Measurements from ENCODE around the gene SZT2. TPM values are rescaled to one million over a fixed set of nuclear protein-coding genes. Genes with fewer than 3 reads are reported as not detected.
A peak's percentile ranks its signal among the peaks of the same experiment; 100 is the strongest.
"Not testable (repeated sequence)": the region's sequence is repeated elsewhere in the genome, so short reads cannot be mapped to it uniquely, and the experiment has no call there.

Gene SZT2
- total RNA-seq, 1 experiment from 2014 or later: 6.3 TPM

DNA sequence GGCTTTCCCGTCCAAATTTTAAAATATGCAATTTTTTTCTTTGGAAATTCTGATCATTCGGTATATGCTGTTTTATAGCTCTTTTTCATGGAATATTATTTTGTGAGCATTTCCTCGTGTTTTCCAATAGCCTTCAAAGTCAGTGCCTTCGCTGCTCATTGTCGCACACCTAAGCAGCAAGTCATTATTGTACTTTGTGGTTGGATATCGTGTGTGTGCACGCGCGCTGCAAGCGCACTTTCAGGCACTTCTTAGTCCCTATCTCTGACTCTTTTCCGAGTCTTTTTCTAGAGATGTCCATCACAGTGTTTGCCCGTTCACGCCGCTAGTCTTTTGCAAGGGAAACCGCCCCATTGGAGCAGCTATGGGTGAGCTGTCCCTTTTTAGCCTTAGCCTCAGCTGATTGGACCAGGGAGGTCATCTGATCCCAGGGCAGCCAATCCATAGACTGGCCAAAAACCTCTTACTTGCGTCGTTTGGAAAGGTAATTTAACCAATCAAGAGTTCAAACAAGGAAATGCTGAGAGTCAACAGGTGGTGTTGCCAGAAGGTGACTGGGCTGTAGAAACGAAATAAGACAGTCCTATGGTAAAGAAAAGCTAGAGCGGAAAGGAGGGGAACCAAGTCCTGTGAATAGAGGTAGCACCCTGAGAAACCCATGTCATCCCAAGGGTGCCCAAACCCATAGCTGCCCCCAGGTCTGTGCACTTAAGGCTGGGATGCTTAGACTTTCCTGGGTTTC, 64.7 kb downstream of the SZT2 start:
- DNase-seq (ENCODE audit: low spot score): no peak

DNA sequence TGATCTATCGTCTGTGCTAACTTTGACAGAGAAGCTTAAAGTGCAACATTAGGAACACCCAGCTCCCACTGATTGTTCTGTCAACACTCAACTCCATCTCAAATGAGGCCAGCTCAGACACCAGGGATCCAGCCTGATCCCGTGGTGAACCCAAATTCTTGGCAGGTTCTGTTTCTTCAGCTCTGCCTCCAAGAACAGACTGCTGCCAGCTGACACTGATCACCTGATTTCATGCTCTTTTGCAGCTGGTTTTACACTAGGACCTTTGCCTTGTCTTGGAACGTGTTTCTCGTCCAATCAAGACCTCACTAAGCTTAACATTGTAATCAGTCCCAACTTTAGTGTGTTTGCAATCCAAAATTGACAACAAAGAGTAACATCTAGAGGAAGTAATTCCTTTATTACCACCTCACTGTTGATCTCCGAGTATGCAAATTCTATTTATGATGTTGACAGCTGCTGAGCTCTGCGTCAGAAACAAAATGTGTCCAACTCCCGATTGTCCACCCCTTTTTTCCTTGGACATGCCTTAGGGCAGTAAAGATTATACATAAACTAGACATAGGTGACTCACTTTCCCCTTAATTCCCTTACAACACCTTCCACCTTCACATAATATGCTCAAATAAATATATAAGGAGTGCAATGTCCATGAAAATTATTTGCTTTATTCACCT, 65.7 kb downstream of the SZT2 start:
- DNase-seq (ENCODE audit: low spot score): no peak

DNA sequence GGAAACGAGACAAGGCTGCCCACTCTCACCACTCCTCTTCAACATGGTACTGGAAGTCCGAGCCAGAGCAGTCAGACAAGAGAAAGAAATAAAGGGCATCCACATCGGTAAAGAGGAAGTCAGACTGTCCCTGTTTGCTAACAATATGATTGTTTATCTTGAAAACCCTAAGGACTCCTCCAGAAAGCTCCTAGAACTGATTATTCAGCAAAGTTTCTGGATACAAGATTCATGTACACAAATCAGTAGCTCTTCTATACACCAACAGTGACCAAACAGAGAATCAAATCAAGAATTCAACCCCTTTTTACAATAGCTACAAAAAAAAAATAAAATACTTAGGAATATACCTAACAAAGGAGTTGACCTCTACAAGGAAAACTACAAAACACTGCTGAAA, 68.7 kb downstream of the SZT2 start:
- DNase-seq (ENCODE audit: low spot score): not testable (repeated sequence)

DNA sequence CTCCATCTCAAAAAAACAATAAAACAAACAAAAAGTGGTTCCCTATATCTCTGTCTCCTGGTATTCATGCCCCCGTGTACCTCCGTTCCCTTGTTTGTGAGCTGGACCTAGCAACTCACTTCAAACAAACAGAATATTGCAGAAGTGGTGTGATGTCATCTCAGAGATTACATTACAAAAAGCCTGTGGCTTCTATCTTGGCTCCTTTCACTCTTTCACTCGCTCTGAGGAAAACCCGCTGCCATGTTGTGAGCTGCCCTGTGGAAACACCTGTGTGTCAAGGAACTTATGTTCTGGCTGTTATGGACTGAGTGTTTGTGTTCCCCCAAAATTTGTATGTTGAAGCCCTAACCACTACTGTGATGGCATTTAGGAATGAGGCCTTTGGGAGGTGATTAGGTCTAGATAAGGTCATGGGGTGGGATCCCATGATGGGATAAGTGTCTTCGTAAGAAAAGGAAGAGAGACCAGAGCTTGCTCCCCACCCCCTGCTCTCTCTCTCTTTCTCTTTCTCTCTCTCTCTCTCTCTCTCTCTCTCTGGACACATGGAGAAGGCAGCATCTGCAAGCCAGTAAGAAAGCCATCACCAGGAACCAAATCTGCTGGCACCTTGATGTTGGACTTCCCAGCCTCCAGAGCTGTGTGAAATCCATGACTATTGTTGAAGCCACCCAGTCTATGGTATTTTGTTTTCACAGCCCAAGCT, 71.4 kb downstream of the SZT2 start:
- no peak for DNase-seq (ENCODE audit: low spot score)

DNA sequence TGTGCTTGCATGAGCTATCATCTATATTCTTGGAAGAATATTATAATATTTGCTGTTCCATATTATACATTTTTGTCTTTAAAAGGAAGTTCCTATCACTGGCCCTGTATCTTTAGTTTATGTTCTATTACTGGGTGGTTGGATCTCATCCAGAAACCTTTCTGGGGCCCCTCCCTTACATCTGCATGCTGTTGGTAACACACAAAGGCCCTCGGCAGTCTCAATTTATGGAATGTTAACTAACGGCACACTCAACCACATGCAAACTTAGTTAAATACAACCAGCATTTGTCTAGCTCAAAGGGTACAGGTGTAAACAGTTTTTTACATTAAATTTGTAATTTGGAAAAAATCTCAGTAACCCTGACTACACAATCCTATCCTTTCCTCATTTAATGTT, 73.8 kb downstream of the SZT2 start:
- no peak for DNase-seq (ENCODE audit: low spot score)

DNA sequence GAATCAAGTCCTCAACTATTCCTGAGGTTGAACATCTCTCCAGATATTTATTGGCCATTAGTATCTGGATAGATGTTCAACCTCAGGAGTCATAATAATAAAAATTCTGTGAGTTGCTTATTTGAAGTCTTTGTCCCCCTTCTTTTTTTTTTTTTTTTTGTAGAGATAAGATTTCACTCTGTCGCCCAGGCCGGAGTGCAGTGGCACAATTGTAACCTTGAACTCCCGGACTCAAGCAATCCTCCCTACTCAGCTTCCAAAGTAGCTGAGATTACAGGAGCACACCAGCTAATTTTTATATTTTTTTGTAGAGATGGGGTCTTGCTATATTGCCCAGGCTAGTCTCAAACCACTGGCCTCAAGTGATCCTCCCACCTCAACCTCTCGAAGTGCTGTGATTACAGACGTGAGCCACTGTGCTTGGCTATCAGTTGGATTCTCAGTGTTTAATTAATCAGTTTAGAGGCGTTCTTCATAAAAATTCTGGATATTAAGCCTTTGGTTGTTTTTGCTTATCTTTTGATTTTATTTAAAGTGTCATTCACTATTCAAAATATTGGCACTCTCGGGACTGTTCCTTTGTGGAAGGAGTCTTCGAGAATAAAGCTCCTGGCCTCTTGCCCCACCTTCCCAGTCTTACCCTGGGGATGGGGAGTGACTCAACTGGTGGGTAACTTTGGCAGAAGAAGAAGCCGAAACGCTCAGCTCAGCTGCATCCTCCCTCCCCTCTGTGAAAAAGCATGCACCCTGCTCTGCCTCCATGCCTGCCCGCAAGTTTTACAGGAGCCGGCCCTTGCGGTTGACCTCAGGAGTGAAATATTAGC, 75.2 kb downstream of the SZT2 start:
- DNase-seq (ENCODE audit: low spot score): no peak

DNA sequence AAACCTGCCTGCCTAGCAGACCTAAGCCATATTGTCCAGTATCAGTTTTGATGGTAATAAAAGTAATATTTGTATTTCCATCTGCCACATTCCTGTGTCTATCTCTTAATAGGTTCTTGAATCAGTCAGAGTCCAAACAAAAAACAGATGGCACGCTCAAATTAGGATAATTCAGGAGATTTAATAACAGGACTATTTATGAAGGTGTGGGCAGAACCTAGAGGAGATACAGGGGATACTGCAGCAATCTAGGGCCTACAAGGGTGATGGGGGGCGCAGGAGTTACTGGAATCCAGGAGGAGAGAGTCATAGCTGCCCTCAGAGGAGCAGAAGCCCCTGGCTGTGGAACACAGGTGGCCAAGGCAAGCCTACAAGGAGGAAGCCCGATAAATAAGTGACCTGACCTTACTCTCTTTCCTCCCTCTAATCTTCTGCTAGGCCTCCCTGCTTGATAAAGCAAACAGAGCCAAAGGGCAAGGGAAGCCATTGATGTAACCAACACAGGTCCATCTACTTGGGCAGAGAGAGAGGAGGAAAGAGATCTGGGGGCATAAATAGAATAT, 75.9 kb downstream of the SZT2 start:
- DNase-seq (ENCODE audit: low spot score): no peak

DNA sequence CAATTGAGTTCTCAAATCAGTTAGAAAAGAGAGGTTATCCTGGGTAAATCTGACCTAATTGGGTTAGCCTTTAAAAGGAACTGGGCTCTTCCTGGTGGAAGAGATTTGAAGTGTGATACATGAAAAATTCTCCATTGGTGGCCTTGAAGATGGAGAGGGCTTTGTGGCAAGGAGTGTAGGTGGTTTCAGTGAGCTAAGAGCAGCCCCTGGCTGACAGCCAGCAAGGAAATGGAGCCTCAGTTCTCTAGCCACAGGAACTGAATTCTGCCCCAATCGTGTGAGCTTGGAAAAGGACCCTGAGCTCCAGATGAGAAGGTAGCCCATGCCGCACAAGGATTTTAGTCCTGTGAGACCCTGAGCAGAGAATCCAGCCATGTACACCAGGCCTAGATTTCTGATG, 76.7 kb downstream of the SZT2 start:
- DNase-seq (ENCODE audit: low spot score): no peak

DNA sequence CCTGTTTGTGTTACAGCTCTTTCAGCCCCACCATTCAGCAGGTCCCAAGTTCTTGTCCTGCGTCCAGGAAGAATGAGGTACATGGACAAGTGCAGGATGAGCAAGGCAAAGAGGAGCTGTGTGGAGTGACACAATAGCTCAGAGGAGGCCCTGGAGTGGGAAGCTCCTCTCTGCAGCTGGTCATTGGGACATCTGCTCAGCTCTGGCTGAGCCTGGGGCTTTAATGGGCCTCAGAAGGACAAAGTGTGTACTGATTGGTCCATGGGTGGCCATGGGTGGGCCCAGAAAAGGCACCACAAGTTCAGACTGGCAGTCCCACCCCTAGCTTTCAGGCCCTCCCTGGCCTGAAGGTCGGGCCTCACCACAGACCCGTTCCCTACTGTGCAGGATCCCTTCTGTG, 78.7 kb downstream of the SZT2 start:
- DNase-seq (ENCODE audit: low spot score): no peak

DNA sequence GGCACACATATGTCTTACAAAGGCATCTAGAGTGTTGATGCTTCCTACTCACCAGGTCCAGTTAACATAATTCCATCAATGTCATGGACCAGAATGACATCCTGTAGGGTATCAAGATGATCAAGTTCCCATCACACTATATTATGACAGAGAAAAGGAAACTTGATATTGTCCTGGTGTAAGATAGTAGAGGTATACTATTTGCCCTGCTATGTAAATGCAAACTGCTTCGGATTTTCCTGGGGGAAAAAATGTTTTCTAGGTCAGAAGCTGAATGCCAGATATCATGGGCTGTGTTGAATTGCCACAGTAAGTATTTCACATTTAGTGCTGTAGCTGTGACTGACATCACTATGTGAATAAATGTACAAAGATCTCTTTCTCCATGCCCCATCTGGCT, 80.2 kb downstream of the SZT2 start:
- no peak for DNase-seq (ENCODE audit: low spot score)

DNA sequence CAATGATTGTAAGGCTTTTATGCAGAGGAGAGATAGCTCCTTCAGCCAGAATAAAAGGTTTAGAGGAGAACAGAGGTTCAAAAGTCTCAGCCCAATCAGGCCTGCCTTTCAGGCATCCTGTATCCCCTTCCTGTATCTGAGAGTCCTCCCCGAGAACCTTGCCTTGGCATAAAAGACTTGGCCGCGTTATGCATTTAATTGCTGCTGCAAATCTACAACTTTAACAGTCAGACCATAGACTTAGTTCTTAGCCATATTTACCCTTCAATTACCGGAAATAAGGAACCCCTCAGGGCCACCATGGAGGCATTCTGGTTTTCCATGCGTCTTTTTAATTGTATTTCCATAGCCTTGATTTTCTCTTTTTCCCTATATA, 82.4 kb downstream of the SZT2 start:
- no peak for DNase-seq (ENCODE audit: low spot score)

DNA sequence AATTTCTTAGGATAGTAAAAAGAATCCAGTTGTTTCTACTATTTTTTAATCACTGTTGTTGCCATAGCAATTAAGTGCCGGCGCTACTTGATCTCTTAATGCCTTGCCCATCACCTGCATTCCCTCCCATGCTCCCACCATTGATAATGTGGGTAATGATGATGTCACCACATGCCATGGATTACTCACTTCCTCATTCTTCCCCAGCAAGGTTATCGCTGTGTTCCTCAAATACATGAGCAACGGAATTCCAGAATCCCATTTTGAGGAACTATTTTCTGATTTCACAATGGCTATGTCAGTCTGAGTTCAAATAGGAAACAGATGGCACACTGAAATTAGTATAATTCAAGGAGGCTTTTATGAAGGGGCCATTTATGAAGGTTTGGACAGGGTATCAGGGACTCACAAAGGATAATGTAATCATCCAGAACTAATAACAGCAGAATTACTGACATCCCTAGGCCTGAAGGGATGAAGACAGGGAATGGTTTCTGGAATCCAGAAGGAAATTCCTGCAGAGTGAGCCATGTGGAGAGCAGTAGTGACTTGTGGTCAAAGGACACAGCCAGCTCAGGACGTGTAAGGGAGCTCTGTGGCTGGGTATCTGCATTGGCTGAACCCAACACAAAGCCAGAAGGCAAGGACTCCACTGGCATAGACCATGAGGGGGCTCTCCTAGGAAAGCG, 82.9 kb downstream of the SZT2 start:
- DNase-seq (ENCODE audit: low spot score): peak; percentile 94

DNA sequence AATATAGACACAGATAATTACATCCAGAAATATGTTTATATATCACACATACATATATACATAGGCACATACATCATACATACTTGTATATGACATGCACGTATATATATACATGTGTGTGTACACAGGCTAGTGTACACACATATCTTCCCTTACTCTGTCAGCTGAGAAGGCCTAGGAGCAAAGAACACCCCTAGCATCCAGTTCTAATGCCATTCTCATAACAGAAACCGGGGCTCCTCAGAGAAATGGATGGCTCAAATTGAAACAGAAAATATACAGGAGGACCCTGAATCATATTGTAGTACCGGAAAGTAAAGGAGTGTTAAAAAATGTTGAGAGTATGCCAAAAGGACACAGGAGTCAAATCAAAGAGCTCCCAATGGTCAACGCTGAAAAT, 83.8 kb downstream of the SZT2 start:
- DNase-seq (ENCODE audit: low spot score): no peak

DNA sequence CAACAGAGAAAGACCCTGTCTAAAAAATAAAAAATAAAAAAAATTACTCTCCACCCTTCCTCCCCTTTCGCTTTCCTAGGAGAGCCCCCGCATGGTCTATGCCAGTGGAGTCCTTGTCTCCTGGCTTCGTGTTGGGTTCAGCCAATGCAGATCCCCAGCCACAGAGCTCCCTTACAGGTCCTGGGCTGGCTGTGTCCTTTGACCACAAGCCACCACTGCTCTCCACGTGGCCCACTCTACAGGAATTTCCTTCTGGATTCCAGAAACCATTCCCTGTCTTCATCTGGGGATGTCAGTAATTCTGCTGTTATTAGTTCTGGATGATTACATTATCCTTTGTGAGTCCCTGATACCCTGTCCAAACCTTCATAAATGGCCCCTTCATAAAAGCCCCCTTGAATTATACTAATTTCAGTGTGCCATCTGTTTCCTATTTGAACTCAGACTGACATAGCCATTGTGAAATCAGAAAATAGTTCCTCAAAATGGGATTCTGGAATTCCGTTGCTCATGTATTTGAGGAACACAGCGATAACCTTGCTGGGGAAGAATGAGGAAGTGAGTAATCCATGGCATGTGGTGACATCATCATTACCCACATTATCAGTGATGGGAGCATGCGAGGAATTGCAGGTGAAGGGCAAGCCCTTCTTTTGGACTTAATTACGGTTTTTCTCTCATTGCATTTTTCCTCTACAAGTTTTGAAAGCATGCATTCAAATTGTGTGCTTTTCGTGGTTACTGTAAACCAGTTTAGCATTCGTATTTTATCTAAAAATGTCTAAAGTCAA, 86.1 kb downstream of the SZT2 start:
- peak; percentile 63 for DNase-seq (ENCODE audit: low spot score)

DNA sequence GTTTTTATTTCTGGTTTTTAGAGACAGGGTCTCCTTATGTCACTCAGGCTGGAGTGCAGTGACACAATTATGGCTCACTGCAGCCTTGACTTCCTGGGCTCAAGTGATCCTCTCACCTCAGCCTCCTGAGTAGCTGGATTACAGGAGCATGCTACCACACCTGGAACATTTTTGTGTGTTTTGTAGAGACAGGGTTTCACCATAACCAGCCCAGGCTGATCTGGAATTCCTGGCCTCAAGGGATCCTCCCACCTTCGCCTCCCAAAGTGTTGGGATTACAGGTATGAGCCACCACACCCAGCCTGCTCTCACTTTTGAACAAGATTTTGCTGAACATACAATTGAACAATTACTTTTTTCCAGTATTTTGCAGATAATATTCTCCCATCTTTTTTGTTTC, 88.0 kb downstream of the SZT2 start:
- DNase-seq (ENCODE audit: low spot score): no peak

DNA sequence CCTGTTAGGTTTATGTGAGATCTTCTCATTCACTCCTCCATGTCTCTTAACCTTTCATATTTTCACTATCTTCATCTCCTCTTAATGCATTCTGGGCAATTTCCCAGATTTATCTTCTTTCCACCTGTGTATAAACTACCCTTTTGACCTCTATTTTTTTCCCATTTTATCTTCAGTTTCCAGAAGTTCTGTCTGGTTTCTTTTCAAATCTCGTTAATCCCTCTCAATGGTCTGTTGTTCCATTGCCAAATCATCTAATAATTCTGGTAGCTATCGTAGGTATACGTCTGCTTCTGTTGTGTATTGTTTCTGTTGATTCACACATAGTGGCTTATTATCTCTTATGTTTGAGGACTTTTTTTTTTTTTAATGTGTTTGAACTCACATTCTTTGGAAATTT, 89.7 kb downstream of the SZT2 start:
- no peak for DNase-seq (ENCODE audit: low spot score)

DNA sequence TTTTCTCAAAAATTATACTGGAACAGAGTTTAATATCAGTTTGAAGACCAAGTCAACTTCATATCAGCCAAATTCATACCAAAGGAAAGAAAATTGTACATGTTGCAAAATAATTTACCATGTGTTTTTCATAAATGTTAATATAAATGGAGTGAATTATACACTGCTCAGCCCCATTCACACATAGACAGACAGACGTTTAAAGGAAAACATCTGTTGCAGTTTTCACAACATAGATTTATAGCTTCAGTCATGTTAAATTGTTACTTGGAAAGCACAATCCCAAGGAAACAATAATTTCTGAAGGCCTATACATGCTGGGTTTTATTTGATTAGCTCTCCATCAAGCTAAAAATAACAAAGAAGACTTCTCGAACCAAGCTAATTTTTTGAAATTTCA, 91.8 kb downstream of the SZT2 start:
- DNase-seq (ENCODE audit: low spot score): no peak

DNA sequence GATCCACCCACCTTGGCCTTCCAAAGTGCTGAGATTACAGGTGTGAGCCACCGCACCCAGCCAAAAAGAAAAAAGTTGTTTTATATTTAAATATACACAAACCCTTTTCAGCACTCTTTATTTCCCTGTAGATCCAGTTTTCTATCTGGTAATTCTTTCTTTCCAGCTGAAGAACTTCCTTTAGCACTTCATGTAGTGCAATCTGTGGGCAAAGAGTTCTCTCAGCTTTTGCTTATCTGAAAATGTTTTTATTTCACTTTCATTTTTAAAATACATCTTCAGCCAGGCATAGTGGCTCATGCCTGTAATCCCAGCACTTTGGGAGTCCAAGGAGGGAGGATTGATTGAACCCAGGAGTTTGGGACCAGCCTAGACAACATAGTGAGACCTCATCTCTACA, 92.5 kb downstream of the SZT2 start:
- DNase-seq (ENCODE audit: low spot score): no peak

DNA sequence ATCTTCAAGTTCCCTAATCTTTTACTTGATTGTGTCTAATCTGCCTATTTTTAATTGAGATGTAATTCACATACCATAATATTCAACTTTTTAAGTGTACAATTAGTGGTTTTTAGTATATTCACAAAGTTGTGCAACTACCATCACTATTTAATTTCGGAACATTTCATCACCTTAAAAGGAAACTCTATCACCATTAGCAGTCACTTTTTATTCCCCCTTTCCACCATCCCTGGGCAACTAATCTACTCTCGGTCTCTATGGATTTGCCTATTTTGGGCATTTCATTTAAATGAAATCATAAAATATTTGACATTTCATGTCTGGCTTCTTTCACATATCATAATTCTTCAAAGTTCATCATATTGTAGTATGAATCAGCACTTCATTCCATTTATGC, 94.7 kb downstream of the SZT2 start:
- DNase-seq (ENCODE audit: low spot score): no peak

DNA sequence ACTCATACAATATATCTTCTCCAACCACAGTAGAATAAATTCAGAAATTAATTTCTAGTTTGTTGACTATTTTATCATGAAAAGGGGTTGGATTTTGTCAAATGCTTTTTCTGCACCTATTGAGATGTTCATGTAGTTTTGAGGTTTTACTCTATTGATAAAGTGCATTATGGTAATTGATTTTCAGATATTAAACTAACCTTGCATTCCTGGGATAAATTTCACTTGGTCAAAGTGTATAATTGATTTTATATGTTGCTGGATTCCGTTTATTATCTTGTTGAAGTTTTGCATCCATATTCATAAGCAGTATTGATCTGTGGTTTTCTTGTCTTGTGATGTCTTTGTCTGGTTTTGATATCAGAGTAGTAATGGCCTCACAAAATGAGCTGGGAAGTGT, 98.5 kb downstream of the SZT2 start:
- DNase-seq (ENCODE audit: low spot score): no peak

DNA sequence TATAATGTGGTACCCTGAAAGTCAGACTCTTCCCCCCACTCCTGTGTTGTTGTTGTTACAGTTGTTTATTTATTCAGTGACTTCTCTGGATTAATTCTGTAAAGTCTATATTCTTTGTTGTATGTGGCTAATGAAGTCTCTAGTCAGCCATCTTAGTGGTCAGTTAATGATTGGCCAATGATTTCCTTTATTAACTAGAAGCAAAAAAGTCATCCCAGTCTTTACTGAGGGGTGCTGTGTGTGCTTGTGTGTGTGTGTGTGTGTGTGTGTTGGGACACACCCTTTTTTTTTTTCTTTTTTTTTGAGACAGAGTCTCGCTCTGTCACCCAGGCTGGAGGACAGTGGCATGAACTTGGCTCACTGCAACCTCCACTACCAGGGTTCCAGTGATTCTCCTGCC, 101.4 kb downstream of the SZT2 start:
- DNase-seq (ENCODE audit: low spot score): no peak
